ENCODE data around the gene SPO11. TPM values are rescaled to one million over a fixed set of nuclear protein-coding genes. Genes with fewer than 3 reads are reported as not detected.

SPO11 gene
- total and polyA plus RNA-seq, 2 donors (not counting 1 experiment from before 2014, with no cell fraction given): not detected

DNA sequence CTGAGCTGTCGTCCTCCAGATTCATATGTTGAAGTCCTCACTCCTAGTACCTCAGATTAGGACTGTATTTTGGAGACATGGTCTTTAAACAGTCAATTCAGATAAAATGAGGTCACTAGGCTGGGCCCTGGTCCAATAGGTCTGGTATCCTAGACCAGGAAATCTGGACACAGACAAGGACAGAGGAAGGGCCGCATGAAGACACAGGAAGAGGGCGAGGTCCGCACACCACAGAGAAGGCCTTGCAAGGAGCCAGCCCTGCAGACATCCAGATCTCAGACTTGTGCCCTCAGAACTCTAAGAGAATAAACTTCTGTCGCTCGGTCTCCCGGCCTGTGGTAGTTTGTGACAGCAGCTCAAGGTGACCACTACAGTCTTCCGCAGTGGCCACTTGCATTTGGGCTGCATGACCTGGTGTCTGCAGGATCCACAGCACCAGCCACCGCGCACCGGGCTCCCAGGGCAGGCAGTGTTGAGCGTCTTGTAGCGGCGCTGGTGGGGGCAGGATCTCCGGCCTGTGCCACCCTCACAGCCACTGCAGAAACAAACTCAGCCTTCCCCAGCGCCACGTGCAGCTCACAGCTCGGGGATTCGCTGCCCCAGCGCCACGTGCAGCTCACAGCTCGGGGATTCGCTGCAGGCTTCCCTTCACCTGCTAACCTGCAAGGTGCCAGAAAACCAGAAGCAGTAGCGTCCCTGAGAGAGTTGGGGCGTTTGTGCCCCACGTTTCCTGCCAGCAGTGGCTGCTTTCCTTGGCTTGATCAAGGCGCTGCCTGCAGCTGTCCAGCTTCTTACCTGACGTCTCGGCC lies 55.6 kb downstream of the SPO11 start:
- CTCF ChIA-PET: interaction anchor here (1.2 to 8.1 kb wide), 5 partner anchors 8 to 114 kb away, joined by 3 to 69 read pairs (median 9); no protein-coding TSS in a partner anchor
- H3K9ac ChIP-seq (ENCODE audit: low read length): no peak overlapping the region
- H3K4me2 ChIP-seq (replicated peaks; ENCODE audit: low read depth, low read length, poor library complexity, severe bottlenecking): no peak overlapping the region
- intact Hi-C loops (cut with micrococcal nuclease): loop anchor here (10.0 kb wide), 1 partner anchor 50 kb away; no protein-coding TSS in a partner anchor
- no peak overlapping the region for H2AFZ ChIP-seq (ENCODE audit: insufficient read depth, low read depth, low read length, poor library complexity, severe bottlenecking)
- no peak overlapping the region for H3K4me3 ChIP-seq (ENCODE audit: control extremely low read depth in 1 of 5, extremely low read depth in 1 of 5, insufficient read depth in 1 of 5, low read depth in 2 of 5, low read length in 4 of 5)
- ATAC-seq (ENCODE audit: low read depth) (no peak), DNase-seq (no peak)
- POLR2A ChIA-PET: no interaction called here
- no peaks in the 10 kb centered on the region for H4K20me1 ChIP-seq (ENCODE audit: control insufficient read depth, insufficient read depth, low read length, poor library complexity, severe bottlenecking)
- H3K27me3 Mint-ChIP-seq: no peaks in the 10 kb centered on the region
- no peak overlapping the region for H3K27ac Mint-ChIP-seq
- 98% methylated on average over 25 of the region's 29 CpGs for WGBS (ENCODE audit: insufficient coverage)
- no peaks in the 10 kb centered on the region for H3K79me2 ChIP-seq (ENCODE audit: control insufficient read depth, insufficient read depth, low read length)
- H3K4me1 Mint-ChIP-seq: peaks cover 21% of the 10 kb centered on the region
- H3K4me3 Mint-ChIP-seq: no peak overlapping the region
- no peaks in the 10 kb centered on the region for H3K27me3 ChIP-seq (replicated peaks in 1 of 4; ENCODE audit: control extremely low read depth in 1 of 4, control insufficient read depth in 3 of 4, insufficient read depth in 4 of 4, low read length in 3 of 4)
- no peaks in the 10 kb centered on the region for H3K9me3 Mint-ChIP-seq (ENCODE audit: insufficient read depth)
- peaks cover 0 to 12% of the 10 kb centered on the region in 2 experiments for H3K36me3 ChIP-seq (replicated peaks in 1 of 2; ENCODE audit: control extremely low read depth in 1 of 2, control insufficient read depth in 1 of 2, extremely low read depth in 1 of 2, insufficient read depth in 2 of 2, low read length in 1 of 2)
- H3K9me3 ChIP-seq (ENCODE audit: control extremely low read depth in 1 of 3, control insufficient read depth in 2 of 3, insufficient read depth in 1 of 3, low read length in 2 of 3): no peaks in the 10 kb centered on the region
- peaks cover 14 to 22% of the 10 kb centered on the region in 2 donors for H3K4me1 ChIP-seq (ENCODE audit: control insufficient read depth in 2 of 2, insufficient read depth in 2 of 2, low read length in 2 of 2)
- TF ChIP-seq, protein P1, sequence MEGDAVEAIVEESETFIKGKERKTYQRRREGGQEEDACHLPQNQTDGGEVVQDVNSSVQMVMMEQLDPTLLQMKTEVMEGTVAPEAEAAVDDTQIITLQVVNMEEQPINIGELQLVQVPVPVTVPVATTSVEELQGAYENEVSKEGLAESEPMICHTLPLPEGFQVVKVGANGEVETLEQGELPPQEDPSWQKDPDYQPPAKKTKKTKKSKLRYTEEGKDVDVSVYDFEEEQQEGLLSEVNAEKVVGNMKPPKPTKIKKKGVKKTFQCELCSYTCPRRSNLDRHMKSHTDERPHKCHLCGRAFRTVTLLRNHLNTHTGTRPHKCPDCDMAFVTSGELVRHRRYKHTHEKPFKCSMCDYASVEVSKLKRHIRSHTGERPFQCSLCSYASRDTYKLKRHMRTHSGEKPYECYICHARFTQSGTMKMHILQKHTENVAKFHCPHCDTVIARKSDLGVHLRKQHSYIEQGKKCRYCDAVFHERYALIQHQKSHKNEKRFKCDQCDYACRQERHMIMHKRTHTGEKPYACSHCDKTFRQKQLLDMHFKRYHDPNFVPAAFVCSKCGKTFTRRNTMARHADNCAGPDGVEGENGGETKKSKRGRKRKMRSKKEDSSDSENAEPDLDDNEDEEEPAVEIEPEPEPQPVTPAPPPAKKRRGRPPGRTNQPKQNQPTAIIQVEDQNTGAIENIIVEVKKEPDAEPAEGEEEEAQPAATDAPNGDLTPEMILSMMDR (IDR thresholded peaks at IDR 0.05): no peak
- TF ChIP-seq EZH2 (IDR thresholded peaks at IDR 0.05; ENCODE audit: borderline replicate concordance, insufficient read depth, low read depth, low read length, poor library complexity, severe bottlenecking): no peak
- no peak overlapping the region for H3K27ac ChIP-seq (ENCODE audit: low read length in 2 of 2)

DNA sequence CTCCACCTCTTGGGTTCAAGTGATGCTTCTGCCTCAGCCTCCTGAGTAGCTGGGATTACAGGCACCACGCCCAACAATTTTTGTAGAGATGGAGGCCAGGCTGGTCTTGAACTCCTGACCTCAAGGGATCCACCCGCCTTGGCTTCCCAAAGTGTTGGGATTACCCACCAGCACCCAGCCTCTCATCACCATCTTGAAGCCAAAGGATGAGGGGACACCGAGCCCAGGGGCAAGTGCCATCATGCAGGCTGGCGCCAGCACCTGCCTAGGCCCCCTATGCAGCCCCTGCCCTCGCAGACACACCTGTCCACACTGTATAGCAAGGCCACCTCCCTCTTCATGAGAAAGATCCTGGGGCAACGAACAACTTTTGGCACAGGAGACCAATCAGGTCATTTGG lies 56.3 kb downstream of the SPO11 start:
- no peaks in the 10 kb centered on the region for H3K9me3 ChIP-seq (ENCODE audit: control extremely low read depth in 1 of 3, control insufficient read depth in 2 of 3, insufficient read depth in 1 of 3, low read length in 2 of 3)
- H3K9ac ChIP-seq (ENCODE audit: low read length): no peak overlapping the region
- H2AFZ ChIP-seq (ENCODE audit: insufficient read depth, low read depth, low read length, poor library complexity, severe bottlenecking): no peak overlapping the region
- no peak overlapping the region for H3K4me3 Mint-ChIP-seq
- H3K27me3 Mint-ChIP-seq: no peaks in the 10 kb centered on the region
- no peak overlapping the region for H3K4me3 ChIP-seq (ENCODE audit: control extremely low read depth in 1 of 5, extremely low read depth in 1 of 5, insufficient read depth in 1 of 5, low read depth in 2 of 5, low read length in 4 of 5)
- H3K27ac Mint-ChIP-seq: no peak overlapping the region
- 97% methylated on average over 4 of the region's 6 CpGs for WGBS (ENCODE audit: insufficient coverage)
- H3K4me2 ChIP-seq (replicated peaks; ENCODE audit: low read depth, low read length, poor library complexity, severe bottlenecking): no peak overlapping the region
- peaks cover 22 to 30% of the 10 kb centered on the region in 2 donors for H3K4me1 ChIP-seq (ENCODE audit: control insufficient read depth in 2 of 2, insufficient read depth in 2 of 2, low read length in 2 of 2)
- H3K9me3 Mint-ChIP-seq (ENCODE audit: insufficient read depth): no peaks in the 10 kb centered on the region
- no peak overlapping the region for H3K27ac ChIP-seq (ENCODE audit: low read length in 2 of 2)
- ATAC-seq (ENCODE audit: low read depth) (no peak), DNase-seq (no peak)
- peaks cover 26% of the 10 kb centered on the region for H3K4me1 Mint-ChIP-seq
- no peaks in the 10 kb centered on the region for H4K20me1 ChIP-seq (ENCODE audit: control insufficient read depth, insufficient read depth, low read length, poor library complexity, severe bottlenecking)
- intact Hi-C loops (cut with micrococcal nuclease): loop anchor here (10.0 kb wide), 1 partner anchor 49 kb away; no protein-coding TSS in a partner anchor
- ChIA-PET CTCF (interaction anchor here (0.6 to 8.1 kb wide), 3 partner anchors 14 to 113 kb away, joined by 3 to 69 read pairs (median 9); no protein-coding TSS in a partner anchor), POLR2A (no interaction called here)
- no peak for TF ChIP-seq EZH2 (IDR thresholded peaks at IDR 0.05; ENCODE audit: borderline replicate concordance, insufficient read depth, low read depth, low read length, poor library complexity, severe bottlenecking)
- TF ChIP-seq, protein P1 (IDR thresholded peaks at IDR 0.05): no peak
- H3K27me3 ChIP-seq (replicated peaks in 1 of 4; ENCODE audit: control extremely low read depth in 1 of 4, control insufficient read depth in 3 of 4, insufficient read depth in 4 of 4, low read length in 3 of 4): no peaks in the 10 kb centered on the region
- no peaks in the 10 kb centered on the region for H3K79me2 ChIP-seq (ENCODE audit: control insufficient read depth, insufficient read depth, low read length)
- H3K36me3 ChIP-seq (replicated peaks in 1 of 2; ENCODE audit: control extremely low read depth in 1 of 2, control insufficient read depth in 1 of 2, extremely low read depth in 1 of 2, insufficient read depth in 2 of 2, low read length in 1 of 2): peaks cover 0 to 9% of the 10 kb centered on the region in 2 experiments
